CD4-positive, alpha-beta T cell (primary cell): Measurements from ENCODE around the gene IQCH. TPM values are rescaled to one million over a fixed set of nuclear protein-coding genes. Genes with fewer than 3 reads are reported as not detected.

Source experiments
- ATAC-seq: fragments of 200-7000 bp; cut with Tn5 transposase; one replicate; pipeline ENCODE4 v1.10.0; 2022; ENCODE audit warnings: mild to moderate bottlenecking; ENCODE audit not compliant: poor library complexity
- CTCF ChIA-PET: fragments of 350-600 bp; sonication (Branson Sonifier 250); formaldehyde crosslinking; loops from one replicate; lab custom pipeline; 2021; ENCODE audit warnings: antibody characterized with exemption, inconsistent platforms; lab: Charles Lee
- POLR2A ChIA-PET: fragments of 350-600 bp; sonication (Branson Sonifier 250); formaldehyde crosslinking; loops from one replicate; lab custom pipeline; 2021; ENCODE audit warnings: antibody characterized with exemption, inconsistent platforms; lab: Charles Lee
- DNase-seq, 14 experiments: peaks; one replicate each; pipeline ENCODE4 v3.0.0-alpha.2; 2013 to 2020; ENCODE audit warnings: mixed read lengths in 2 of 14
- H3K27ac ChIP-seq, 2 donors: one replicate each; pipeline versions ENCODE4 v1.5.1 to v1.7.0; 2013; ENCODE audit warnings: low read length in 2 of 2, low read depth in 1 of 2, mild to moderate bottlenecking in 1 of 2
- H3K27me3 ChIP-seq, 2 experiments: 1 replicate in 1 of 2; 2 replicates in 1 of 2; pipeline versions ENCODE4 v1.6.1 to v1.7.0; 2013; ENCODE audit warnings: low read length in 2 of 2, control low read depth in 1 of 2, mild to moderate bottlenecking in 1 of 2, moderate library complexity in 1 of 2; ENCODE audit not compliant: insufficient read depth in 2 of 2, control insufficient read depth in 1 of 2
- H3K36me3 ChIP-seq: one replicate; pipeline ENCODE4 v1.6.1; 2013; ENCODE audit warnings: low read length, control low read depth; ENCODE audit not compliant: insufficient read depth
- H3K4me1 ChIP-seq: one replicate; pipeline ENCODE4 v1.6.1; 2013; ENCODE audit warnings: low read length, control low read depth; ENCODE audit not compliant: insufficient read depth
- H3K4me3 ChIP-seq: one replicate; pipeline ENCODE4 v1.5.1; 2013; ENCODE audit warnings: mild to moderate bottlenecking, low read length, moderate library complexity
- H3K9me3 ChIP-seq, 2 experiments: 1 replicate in 1 of 2; 2 replicates in 1 of 2; pipeline versions ENCODE4 v1.6.1 to v1.7.0; 2013; ENCODE audit warnings: low read length in 2 of 2, mild to moderate bottlenecking in 2 of 2, control low read depth in 1 of 2, moderate library complexity in 1 of 2; ENCODE audit not compliant: control insufficient read depth in 1 of 2, insufficient read depth in 1 of 2
- H3K27ac Mint-ChIP-seq: one replicate; pipeline ENCODE4 v1.8.0; 2020; ENCODE audit warnings: mixed read lengths
- H3K27me3 Mint-ChIP-seq: one replicate; pipeline ENCODE4 v1.8.0; 2021; ENCODE audit warnings: mixed read lengths
- H3K36me3 Mint-ChIP-seq: one replicate; pipeline ENCODE4 v1.8.0; 2021; ENCODE audit warnings: low read depth, mixed read lengths
- H3K4me1 Mint-ChIP-seq: one replicate; pipeline ENCODE4 v1.8.0; 2021; ENCODE audit warnings: low read depth, mixed read lengths
- H3K4me3 Mint-ChIP-seq: one replicate; pipeline ENCODE4 v1.8.0; 2020; ENCODE audit warnings: mild to moderate bottlenecking, mixed read lengths
- H3K9me3 Mint-ChIP-seq: one replicate; pipeline ENCODE4 v1.8.0; 2020; ENCODE audit warnings: mixed read lengths
- CTCF ChIP-seq: fragments of 200-600 bp; IDR thresholded peaks from one replicate; pipeline ENCODE4 v1.8.0; 2022; ENCODE audit warnings: antibody characterized with exemption, mild to moderate bottlenecking
- intact Hi-C, 2 experiments: fragments of 100-400 bp; cut with DNase I in 1 of 2; cut with micrococcal nuclease in 1 of 2; formaldehyde crosslinking; loops; one replicate each; pipeline versions ENCODE4 v1.15.1 to v1.9.0; 2023 to 2025; cut with DNase I, micrococcal nuclease
- total RNA-seq, 174 experiments: library from RNA in 2 of 174; stranded (reverse) in 2 of 174; gene quantifications; one replicate each; pipeline ENCODE4 v1.2.3 and lab custom pipeline; 2021 to 2026

IQCH gene
- total RNA-seq, 2 experiments from 2014 or later, result 0.85 to 1.3 TPM

- Mint-ChIP-seq H3K4me1 (no peaks in the 10 kb centered on the region), H3K36me3 (peaks cover 29% of the 10 kb centered on the region), H3K4me3 (no peak overlapping the region), H3K27ac (no peak overlapping the region), H3K9me3 (no peaks in the 10 kb centered on the region), H3K27me3 (no peaks in the 10 kb centered on the region)
- ChIA-PET POLR2A (no interaction called here), CTCF (interaction anchor here (0.7 to 1.4 kb wide), 2 partner anchors 11 to 570 kb away, joined by 3 to 6 read pairs; no protein-coding TSS in a partner anchor)
- Histone ChIP-seq H3K9me3 (no peaks in the 10 kb centered on the region), H3K27ac (no peak overlapping the region), H3K4me3 (no peak overlapping the region), H3K27me3 (no peaks in the 10 kb centered on the region), H3K4me1 (no peaks in the 10 kb centered on the region), H3K36me3 (peaks cover 3% of the 10 kb centered on the region)
- no peak for DNase-seq
- intact Hi-C loops, result loop anchor here in 1 of 2 experiments (5.0 kb wide), 1 partner anchor 35 kb away; no protein-coding TSS in a partner anchor
- ATAC-seq, result no peak
- no peak for TF ChIP-seq CTCF
These were observed 257.6 kb downstream of the IQCH start for GRCh38 chr15:67512140-67512539.

- peaks cover 3% of the 10 kb centered on the region for H3K36me3 ChIP-seq
- H3K27ac ChIP-seq, result no peak overlapping the region
- CTCF ChIA-PET, result no interaction called here
- no peak for TF ChIP-seq CTCF
- DNase-seq, result no peak
- no peaks in the 10 kb centered on the region for H3K4me1 ChIP-seq
- Mint-ChIP-seq H3K36me3 (peaks cover 29% of the 10 kb centered on the region), H3K9me3 (no peaks in the 10 kb centered on the region), H3K4me1 (no peaks in the 10 kb centered on the region), H3K27me3 (no peaks in the 10 kb centered on the region), H3K4me3 (no peak overlapping the region), H3K27ac (no peak overlapping the region)
- intact Hi-C loops, result loop anchor here in 1 of 2 experiments (5.0 kb wide), 1 partner anchor 34 kb away; no protein-coding TSS in a partner anchor
- H3K4me3 ChIP-seq, result no peak overlapping the region
- no peaks in the 10 kb centered on the region for H3K9me3 ChIP-seq
- no peak for ATAC-seq
- no peaks in the 10 kb centered on the region for H3K27me3 ChIP-seq
- POLR2A ChIA-PET, result no interaction called here
These were observed 258.5 kb downstream of the IQCH start for GRCh38 chr15:67512933-67513714.

GRCh38 chr15:67515090-67515489 is 260.5 kb downstream of the IQCH start:
- Mint-ChIP-seq H3K36me3 (peaks cover 29% of the 10 kb centered on the region), H3K4me3 (no peak overlapping the region), H3K27me3 (no peaks in the 10 kb centered on the region), H3K4me1 (no peaks in the 10 kb centered on the region), H3K9me3 (no peaks in the 10 kb centered on the region), H3K27ac (no peak overlapping the region)
- POLR2A ChIA-PET, result no interaction called here
- DNase-seq, result no peak
- no peak overlapping the region for H3K4me3 ChIP-seq
- H3K27me3 ChIP-seq, result no peaks in the 10 kb centered on the region
- ATAC-seq, result no peak
- TF ChIP-seq CTCF, result no peak
- H3K36me3 ChIP-seq, result peaks cover 3% of the 10 kb centered on the region
- no peaks in the 10 kb centered on the region for H3K9me3 ChIP-seq
- CTCF ChIA-PET, result interaction anchor here (1.4 kb wide), 1 partner anchor 58 kb away, joined by 3 read pairs; no protein-coding TSS in a partner anchor
- no peak overlapping the region for H3K27ac ChIP-seq
- H3K4me1 ChIP-seq, result peaks cover 4% of the 10 kb centered on the region
- intact Hi-C loops, result no loop called here
